ENCODE data around the gene LIMCH1.

GRCh38 chr4:41670530-41670929 is 132.6 kb downstream of the LIMCH1 start:
- TF ChIP-seq TAF1 (IDR thresholded peaks at IDR 0.05; ENCODE audit: borderline replicate concordance, low read depth, low read length), result no peak
- TF ChIP-seq POLR2A (IDR thresholded peaks at IDR 0.05; ENCODE audit: low read depth, low read length), result no peak
- no peak for TF ChIP-seq POLR2AphosphoS5 (IDR thresholded peaks at IDR 0.05; ENCODE audit: low read depth, low read length)
